Keratinocyte (primary cell): ENCODE measurements around the gene SHISA4.

Source experiments
- CTCF ChIP-seq, 3 experiments: IDR thresholded peaks in 1 of 3; conservative IDR thresholded peaks in 1 of 3; optimal IDR thresholded peaks in 1 of 3; 2 replicates in 2 of 3; 3 replicates in 1 of 3; pipeline versions ENCODE3 to v1.5.1; 2011; ENCODE audit warnings: low read length in 3 of 3, mild to moderate bottlenecking in 3 of 3, moderate library complexity in 2 of 3, control low read depth in 1 of 3, inconsistent platforms in 1 of 3; ENCODE audit not compliant: insufficient read depth in 2 of 3; ENCODE audit errors: extremely low read depth in 1 of 3
- EZH2 ChIP-seq: IDR thresholded peaks from one replicate; pipeline ENCODE4 v1.6.1; 2012; ENCODE audit warnings: inconsistent platforms, mild to moderate bottlenecking, low read length, moderate library complexity

GRCh38 chr1:201886103-201886885, 2.4 kb upstream of the SHISA4 start:
- TF ChIP-seq EZH2, result no peak
- no peak for TF ChIP-seq CTCF (optimal IDR thresholded peaks at IDR 0.05 in 1 of 3, IDR thresholded peaks at IDR 0.05 in 1 of 3, conservative IDR thresholded peaks at IDR 0.05 in 1 of 3; ENCODE audit: extremely low read depth in 1 of 3, insufficient read depth in 2 of 3, low read length in 3 of 3)
